Hematopoietic multipotent progenitor cell treated with erythropoietin and hydrocortisone succinate and interleukin-3 and kit ligand, for 17 days (in vitro differentiated cells): Measurements from ENCODE around the gene BUD31.
A peak's percentile ranks its signal among the peaks of the same experiment; 100 is the strongest.
"Not testable (repeated sequence)": the region's sequence is repeated elsewhere in the genome, so short reads cannot be mapped to it uniquely, and the experiment has no call there.

Experiments used
- DNase-seq: peaks from one replicate; pipeline ENCODE4 v3.0.0-alpha.2; 2015; ENCODE audit warnings: low spot score

Gene BUD31

DNA sequence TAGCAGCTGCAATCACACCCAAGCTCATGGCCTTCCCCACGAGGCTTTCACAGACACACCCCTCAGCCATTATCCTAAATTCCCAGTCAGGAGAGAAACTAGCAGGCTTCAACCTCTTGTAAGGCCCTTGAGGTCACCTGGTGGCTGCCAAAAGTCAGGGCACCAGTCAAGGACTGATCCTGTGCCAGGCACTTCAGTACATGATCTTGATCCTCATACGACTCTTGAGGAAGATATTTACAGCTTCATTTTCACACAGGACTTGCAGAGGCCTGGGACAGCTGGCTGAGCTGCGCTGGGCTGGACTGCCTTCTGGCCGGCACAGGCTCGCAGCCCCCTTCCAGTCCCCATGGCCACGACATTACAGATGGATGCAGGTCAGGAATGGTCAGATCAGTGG is 9.2 kb upstream of the BUD31 start:
- no peak for DNase-seq

GRCh38 chr7:99402854-99403253 is 5.9 kb upstream of the BUD31 start:
- DNase-seq, result no peak

GRCh38 chr7:99403764-99404163 is 5.0 kb upstream of the BUD31 start:
- no peak for DNase-seq

DNA sequence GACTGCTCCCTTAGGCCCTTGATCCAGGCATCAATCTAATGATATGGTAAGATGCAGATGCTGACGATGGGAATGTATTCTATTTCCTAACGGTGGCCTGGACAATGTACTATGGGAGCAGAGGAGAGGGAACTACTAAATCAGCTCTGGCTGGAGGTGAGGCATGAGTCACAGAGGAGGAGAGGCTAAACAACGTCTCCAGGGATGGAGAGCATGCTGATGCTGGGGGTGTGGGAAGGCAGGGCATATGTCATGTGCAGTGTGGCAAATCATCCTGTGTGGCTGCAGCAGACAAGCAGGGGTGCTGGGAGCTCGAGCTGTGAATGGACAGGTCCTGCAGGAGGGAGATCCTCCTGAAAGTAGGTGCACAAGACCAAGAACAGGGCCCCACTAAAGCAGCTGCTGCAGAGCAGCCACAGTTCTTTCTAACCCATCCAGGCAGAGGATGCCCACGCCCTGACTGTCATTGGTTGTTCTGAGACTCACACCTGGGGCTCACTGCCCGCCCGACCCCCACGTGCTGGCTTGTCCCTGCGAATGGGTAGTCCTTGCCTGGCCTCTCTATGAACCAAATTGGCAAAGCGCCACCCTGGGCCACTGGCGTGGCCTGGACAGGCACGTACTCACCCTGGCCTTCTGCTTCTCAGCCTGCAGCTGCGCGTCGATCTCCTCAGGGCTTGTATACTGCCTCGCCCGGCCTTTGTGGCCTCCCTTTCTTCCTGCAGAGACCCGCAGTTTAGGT is 4.4 kb upstream of the BUD31 start:
- no peak for DNase-seq

GRCh38 chr7:99404977-99405320 is 3.8 kb upstream of the BUD31 start:
- no peak for DNase-seq

DNA sequence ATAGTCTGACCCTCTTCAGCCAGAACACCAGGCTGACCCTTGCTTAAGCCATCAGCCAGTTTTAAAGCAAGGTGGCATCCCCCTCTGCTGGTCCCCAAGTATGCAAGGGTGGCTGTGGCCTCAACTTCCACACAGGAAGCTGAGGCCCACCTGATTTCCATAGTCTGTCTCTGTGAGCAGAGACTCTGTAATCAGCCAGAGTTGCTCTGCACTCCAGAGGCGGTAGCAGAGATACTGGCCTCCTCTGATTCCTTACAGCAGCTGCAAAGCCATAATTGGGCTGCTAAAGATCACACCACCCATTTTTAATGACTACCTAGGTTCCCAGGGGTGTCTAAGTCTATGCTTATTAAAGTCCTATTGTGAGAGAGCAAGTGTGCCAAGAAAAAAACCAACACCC is 2.2 kb upstream of the BUD31 start:
- no peak for DNase-seq

DNA sequence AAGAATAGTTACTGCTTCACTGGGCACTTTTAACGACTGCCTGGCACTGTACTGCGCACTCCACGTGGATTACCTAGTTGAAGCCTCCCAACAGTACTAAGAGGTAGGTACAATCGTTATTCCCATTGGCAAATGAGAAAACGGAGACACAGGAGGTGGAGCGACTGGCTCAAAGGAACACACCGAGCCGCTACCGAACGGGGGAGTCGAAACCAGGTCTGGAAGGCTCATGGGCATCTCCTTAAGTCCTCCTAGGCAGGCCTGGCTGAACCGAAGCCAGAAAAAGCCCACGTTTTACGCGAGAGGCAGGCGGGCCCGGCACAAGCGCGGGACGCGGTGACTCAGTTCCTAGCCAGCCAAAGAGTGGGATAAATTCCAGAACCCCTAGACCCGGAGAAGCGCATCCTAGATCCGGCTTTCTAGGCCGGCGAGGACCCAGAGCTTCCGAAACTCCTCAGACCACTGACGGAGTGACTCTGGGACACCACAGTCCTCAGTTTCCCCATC is 844 bp upstream of the BUD31 start:
- peak; percentile 61 for DNase-seq

GRCh38 chr7:99409192-99409572 is 413 bp downstream of the BUD31 start:
- DNase-seq, result no peak

DNA sequence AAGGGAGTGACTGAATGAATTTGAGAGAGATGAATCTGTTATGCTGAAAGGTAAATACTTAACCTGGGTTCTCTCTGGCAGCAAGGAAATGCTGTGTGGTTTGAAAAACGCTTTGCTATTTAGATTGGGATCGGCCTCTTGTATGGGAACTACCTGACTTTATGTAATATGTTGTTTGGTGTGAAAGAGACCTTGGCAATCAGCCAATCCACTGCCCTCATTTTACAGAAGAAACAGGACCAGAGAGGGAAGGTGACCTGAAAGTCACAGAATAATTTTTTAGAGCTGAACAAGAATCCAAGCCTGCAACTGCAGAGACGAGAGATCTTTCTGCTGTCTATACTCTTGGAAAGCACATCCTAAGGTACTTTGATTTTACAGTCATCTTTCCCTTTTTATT is 1.0 kb downstream of the BUD31 start:
- DNase-seq, result peak; percentile 50

DNA sequence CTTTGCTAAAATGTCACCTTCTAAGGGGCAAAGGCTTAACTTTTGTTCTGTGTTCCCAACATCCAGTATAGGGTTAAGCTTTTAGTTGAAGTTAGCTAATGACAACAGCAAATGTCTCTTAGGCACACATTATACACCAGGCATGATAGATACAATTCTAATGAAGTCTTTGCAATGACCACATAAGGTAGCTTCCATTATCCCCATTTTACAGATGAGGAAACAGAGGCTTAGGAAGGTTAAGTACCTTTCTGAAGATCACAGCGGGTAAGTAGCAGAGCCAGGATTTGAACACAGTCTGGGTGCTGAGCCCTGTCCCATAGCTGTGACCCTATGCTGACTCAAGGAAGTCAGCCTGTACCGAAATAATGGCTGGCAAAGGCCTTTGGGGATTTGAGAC is 1.9 kb downstream of the BUD31 start:
- DNase-seq, result no peak

GRCh38 chr7:99415513-99416127 is 6.9 kb downstream of the BUD31 start:
- peak; percentile 44 for DNase-seq

- DNase-seq, result no peak
Observed at GRCh38 chr7:99418260-99418659, 9.5 kb downstream of the BUD31 start.

GRCh38 chr7:99419323-99420021 is 10.7 kb downstream of the BUD31 start:
- no peak for DNase-seq

DNA sequence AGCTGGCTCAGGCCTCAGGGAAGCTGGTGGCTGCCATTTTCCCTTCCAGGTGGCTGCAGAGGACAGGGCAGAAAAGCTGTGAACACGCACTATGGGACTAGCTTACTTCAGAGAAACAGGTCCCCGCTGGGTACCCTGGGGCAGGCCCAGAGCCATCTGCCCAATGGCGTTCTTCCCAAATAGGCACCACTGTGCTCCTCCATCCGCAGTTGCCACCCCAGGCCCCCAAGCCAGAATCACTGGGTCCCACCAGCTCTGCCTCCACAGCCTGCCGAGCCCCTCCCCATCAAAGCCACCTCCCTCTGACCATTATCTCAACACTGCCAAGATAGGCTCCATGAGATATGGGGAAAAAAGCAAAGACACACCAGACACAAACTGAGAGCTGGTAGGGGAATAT is 11.4 kb downstream of the BUD31 start:
- DNase-seq, result no peak

DNA sequence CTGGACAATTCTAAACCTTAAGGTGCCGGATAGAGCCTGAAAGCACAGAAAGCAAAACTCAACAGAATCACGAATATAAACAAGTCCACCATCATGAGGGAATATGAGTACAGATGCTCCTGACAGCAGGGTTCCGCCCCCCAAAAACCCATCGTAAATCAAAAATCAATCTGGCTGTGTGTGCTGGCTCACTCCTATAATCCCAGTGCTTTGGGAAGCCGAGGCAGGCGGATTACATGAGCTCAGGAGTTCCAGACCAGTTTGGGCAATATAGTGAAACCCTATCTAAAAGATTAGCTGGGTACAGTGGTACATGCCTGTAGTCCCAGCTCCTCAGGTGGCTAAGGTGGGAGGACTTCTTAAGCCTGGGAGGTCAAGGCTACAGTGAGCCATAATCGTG is 12.2 kb downstream of the BUD31 start:
- DNase-seq, result no peak

DNA sequence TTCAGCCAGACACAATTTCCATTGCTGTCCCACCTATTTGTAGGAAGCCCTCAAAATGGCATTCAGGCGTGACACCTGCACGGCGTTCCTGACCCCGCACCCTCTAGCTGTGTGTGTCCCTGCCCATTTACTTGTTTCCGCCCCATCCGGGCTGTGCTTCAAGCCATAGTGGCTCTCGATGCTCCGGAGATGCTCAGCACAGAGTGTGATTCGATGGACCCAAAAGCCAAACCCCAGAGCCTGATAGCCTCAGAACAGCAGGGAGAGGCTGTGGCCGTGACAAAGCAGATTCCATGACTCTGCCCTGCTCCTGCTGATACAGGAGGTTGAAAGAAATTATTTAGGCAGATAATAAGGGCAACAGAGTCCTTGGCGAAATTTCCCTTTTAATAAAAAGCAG is 13.4 kb downstream of the BUD31 start:
- DNase-seq, result peak; percentile 38

- no peak for DNase-seq
Observed at GRCh38 chr7:99422625-99423024, 13.9 kb downstream of the BUD31 start.

GRCh38 chr7:99424932-99425730 is 16.4 kb downstream of the BUD31 start:
- no peak for DNase-seq

GRCh38 chr7:99428972-99429566 is 20.3 kb downstream of the BUD31 start:
- no peak for DNase-seq

- no peak for DNase-seq
Observed at GRCh38 chr7:99429756-99430155, 21.0 kb downstream of the BUD31 start.

DNA sequence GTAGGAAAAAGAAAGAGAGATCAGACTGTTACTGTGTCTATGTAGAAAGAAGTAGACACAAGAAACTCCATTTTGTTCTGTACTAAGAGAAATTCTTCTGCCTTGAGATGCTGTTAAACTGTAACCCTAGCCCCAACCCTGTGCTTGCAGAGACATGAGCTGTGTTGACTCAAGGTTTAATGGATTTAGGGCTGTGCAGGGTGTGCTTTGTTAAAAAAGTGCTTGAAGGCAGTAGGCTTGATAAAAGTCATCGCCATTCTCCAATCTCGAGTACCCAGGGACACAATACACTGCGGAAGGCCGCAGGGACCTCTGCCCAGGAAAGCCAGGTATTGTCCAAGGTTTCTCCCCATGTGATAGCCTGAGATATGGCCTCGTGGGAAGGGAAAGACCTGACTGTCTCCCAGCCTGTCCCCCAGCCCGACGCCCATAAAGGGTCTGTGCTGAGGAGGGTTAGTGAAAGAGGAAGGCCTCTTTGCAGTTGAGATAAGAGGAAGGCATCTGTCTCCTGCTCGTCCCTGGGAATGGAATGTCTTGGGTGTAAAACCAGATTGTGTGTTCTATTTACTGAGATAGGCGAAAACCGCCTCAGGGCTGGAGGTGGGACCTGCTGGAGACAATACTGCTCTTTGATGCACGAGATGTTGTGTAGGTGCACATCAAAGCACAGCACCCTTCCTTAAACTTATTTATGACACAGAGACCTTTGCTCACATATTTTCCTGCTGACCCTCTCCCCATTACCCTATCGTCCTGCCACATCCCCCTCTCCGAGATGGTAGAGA is 23.2 kb downstream of the BUD31 start:
- DNase-seq, result not testable (repeated sequence)
